Putamen (tissue), 1 donor: ENCODE results near the gene RFXAP.
"Not testable (repeated sequence)": the region's sequence is repeated elsewhere in the genome, so short reads cannot be mapped to it uniquely, and the experiment has no call there.

Experiments used
- DNase-seq: peaks from one replicate; pipeline ENCODE4 v3.0.0-alpha.2; 2016; ENCODE audit warnings: low spot score

Gene RFXAP

GRCh38 chr13:36818804-36819738 is at the start of gene RFXAP:
TSS of gene RFXAP (plus strand) at chr13:36819222. CDS start at chr13:36819358, 136 bp downstream.
- DNase-seq, result peak; percentile 90

- DNase-seq, result no peak
Observed at GRCh38 chr13:36769545-36769944, 49.5 kb upstream of the RFXAP start.

GRCh38 chr13:36770741-36771140 is 48.3 kb upstream of the RFXAP start:
- no peak for DNase-seq

- DNase-seq, result no peak
Observed at GRCh38 chr13:36772853-36773252, 46.2 kb upstream of the RFXAP start.

GRCh38 chr13:36774931-36775330 is 44.1 kb upstream of the RFXAP start:
- DNase-seq, result no peak

GRCh38 chr13:36776175-36776574 is 42.8 kb upstream of the RFXAP start:
- DNase-seq, result no peak

GRCh38 chr13:36778083-36778671 is 40.8 kb upstream of the RFXAP start:
- DNase-seq, result no peak

GRCh38 chr13:36783890-36784289 is 35.1 kb upstream of the RFXAP start:
- no peak for DNase-seq

GRCh38 chr13:36786175-36786574 is 32.8 kb upstream of the RFXAP start:
- DNase-seq, result not testable (repeated sequence)

- DNase-seq, result no peak
Observed at GRCh38 chr13:36787181-36787580, 31.8 kb upstream of the RFXAP start.

GRCh38 chr13:36788276-36788675 is 30.7 kb upstream of the RFXAP start:
- DNase-seq, result no peak

GRCh38 chr13:36789061-36789460 is 30.0 kb upstream of the RFXAP start:
- no peak for DNase-seq

- DNase-seq, result no peak
Observed at GRCh38 chr13:36789730-36790129, 29.3 kb upstream of the RFXAP start.

- no peak for DNase-seq
Observed at GRCh38 chr13:36794706-36795105, 24.3 kb upstream of the RFXAP start.

- DNase-seq, result no peak
Observed at GRCh38 chr13:36795463-36795862, 23.6 kb upstream of the RFXAP start.

- no peak for DNase-seq
Observed at GRCh38 chr13:36796052-36796451, 23.0 kb upstream of the RFXAP start.

GRCh38 chr13:36801035-36801434 is 18.0 kb upstream of the RFXAP start:
- DNase-seq, result no peak

GRCh38 chr13:36804588-36804987 is 14.4 kb upstream of the RFXAP start:
- DNase-seq, result no peak

GRCh38 chr13:36806102-36806501 is 12.9 kb upstream of the RFXAP start:
- DNase-seq, result peak; percentile 3

GRCh38 chr13:36807616-36808015 is 11.4 kb upstream of the RFXAP start:
- DNase-seq, result no peak

GRCh38 chr13:36813225-36813624 is 5.8 kb upstream of the RFXAP start:
- DNase-seq, result no peak

GRCh38 chr13:36814465-36814864 is 4.6 kb upstream of the RFXAP start:
- peak; percentile 5 for DNase-seq

GRCh38 chr13:36815062-36815461 is 4.0 kb upstream of the RFXAP start:
- DNase-seq, result no peak
